H1 (cell line): Measurements from ENCODE around the gene SIGLEC7. TPM values are rescaled to one million over a fixed set of nuclear protein-coding genes. Genes with fewer than 3 reads are reported as not detected.

ENCODE experiments used
- CBX5 ChIP-seq: fragments of 300-800, 300-1000 bp; sonication (generic); IDR thresholded peaks from 2 replicates; pipeline ENCODE4 v1.7.1; 2016; ENCODE audit warnings: antibody characterized with exemption, low read length, low read depth
- CBX8 ChIP-seq: fragments of 300-800, 300-1000 bp; sonication (generic); IDR thresholded peaks from 2 replicates; pipeline ENCODE4 v1.7.1; 2016; ENCODE audit warnings: low read depth, low read length, borderline replicate concordance
- CHD2 ChIP-seq: IDR thresholded peaks from 2 replicates; pipeline ENCODE4 v1.6.1; 2012; ENCODE audit warnings: low read length, improper control_type of control experiment
- FOSL1 ChIP-seq: IDR thresholded peaks from 2 replicates; pipeline ENCODE4 v1.6.1; 2011; ENCODE audit warnings: mild to moderate bottlenecking, low read depth, low read length, moderate library complexity; ENCODE audit not compliant: insufficient read depth
- RAD21 ChIP-seq, 2 experiments: IDR thresholded peaks in 1 of 2; conservative IDR thresholded peaks in 1 of 2; 2 replicates each; pipeline ENCODE4 v1.6.1; 2011; ENCODE audit warnings: low read depth in 2 of 2, low read length in 2 of 2, improper control_type of control experiment in 1 of 2, inconsistent platforms in 1 of 2, mild to moderate bottlenecking in 1 of 2, moderate library complexity in 1 of 2
- SIRT6 ChIP-seq: IDR thresholded peaks from one replicate; pipeline ENCODE4 v1.7.1; 2012; ENCODE audit warnings: low read length, inconsistent platforms
- SRF ChIP-seq: IDR thresholded peaks from 2 replicates; pipeline ENCODE4 v1.6.1; 2011; ENCODE audit warnings: mild to moderate bottlenecking, low read depth, low read length, moderate library complexity
- TBP ChIP-seq: IDR thresholded peaks from 2 replicates; pipeline ENCODE4 v1.6.1; 2011; ENCODE audit warnings: low read depth, low read length, improper control_type of control experiment
- polyA plus RNA-seq, 7 experiments: library from polyadenylated mRNA; depleted of rRNA in 3 of 7; stranded (reverse) in 5 of 7; unstranded in 2 of 7; fragments of >200 nt in 5 of 7; fragments of 200-250 nt in 2 of 7; gene quantifications; 1 replicate in 5 of 7; 2 replicates in 1 of 7; 4 replicates in 1 of 7; pipeline versions ENCODE4 v1.2.1 to v1.2.3, GENCODE V29; 2011 to 2013; ENCODE audit warnings: missing spikeins in 2 of 7, mixed read lengths in 2 of 7
- total RNA-seq: library from RNA; stranded (reverse); fragmentation: NEBNext Ultra II Directional; extraction: Animal tissue kit (Norgen Biotek cat#: 25700); gene quantifications from 2 replicates; pipeline ENCODE4 v1.2.1, GENCODE V29; 2021

SIGLEC7 gene
- total and polyA plus RNA-seq, 2 of the 8 experiments (the other 6 are each of a cell fraction or from before 2014, with no cell fraction given), result not detected

DNA sequence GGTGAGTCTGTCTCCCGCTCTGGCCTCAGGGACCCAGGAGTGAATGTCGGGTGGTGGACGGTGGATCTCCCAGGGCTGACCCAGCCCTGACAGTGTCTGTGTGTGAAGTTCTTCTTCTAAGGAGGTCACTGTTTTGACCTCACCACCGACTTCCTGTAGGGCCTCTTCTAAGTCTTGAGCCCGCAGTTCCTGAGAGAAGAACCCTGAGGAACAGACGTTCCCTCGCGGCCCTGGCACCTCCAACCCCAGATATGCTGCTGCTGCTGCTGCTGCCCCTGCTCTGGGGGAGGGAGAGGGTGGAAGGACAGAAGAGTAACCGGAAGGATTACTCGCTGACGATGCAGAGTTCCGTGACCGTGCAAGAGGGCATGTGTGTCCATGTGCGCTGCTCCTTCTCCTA, at the start of gene SIGLEC7 (continued):
- TF ChIP-seq SRF, result no peak
- TF ChIP-seq CHD2, result no peak
- no peak for TF ChIP-seq FOSL1
- TF ChIP-seq CBX5, result no peak
- no peak for TF ChIP-seq CBX8
- TF ChIP-seq SIRT6, result no peak
- no peak for TF ChIP-seq TBP
- TF ChIP-seq RAD21 (IDR thresholded peaks at IDR 0.05 in 1 of 2, conservative IDR thresholded peaks at IDR 0.05 in 1 of 2; ENCODE audit: low read depth in 2 of 2, low read length in 2 of 2), result no peak
